AG04449 (cell line): ENCODE data around the gene HDC.

Experiments used
- CTCF ChIA-PET: fragments of 350-600 bp; formaldehyde crosslinking; extraction: SDS; loops from one replicate; lab custom pipeline; 2021; ENCODE audit warnings: antibody characterized with exemption; lab: Yijun Ruan, JAX
- POLR2A ChIA-PET: fragments of 400-600, 350-600 bp; formaldehyde crosslinking; extraction: SDS; loops from one replicate; lab custom pipeline; 2020; ENCODE audit warnings: antibody characterized with exemption, inconsistent platforms; lab: Yijun Ruan, JAX
- DNase-seq: peaks from one replicate; pipeline ENCODE4 v3.0.0-alpha.2; 2010; ENCODE audit warnings: low read depth, low spot score
- H3K4me3 ChIP-seq: 2 replicates; pipeline ENCODE4 v1.5.1; 2011; ENCODE audit warnings: low read depth, mild to moderate bottlenecking, control low read depth, low read length
- TF ChIP-seq, protein P1 (sequence below): IDR thresholded peaks from one replicate; pipeline ENCODE4 v1.5.1; 2011; ENCODE audit warnings: mild to moderate bottlenecking, moderate library complexity, low read length, control low read depth, inconsistent platforms; ENCODE audit not compliant: insufficient read depth; ENCODE audit errors: missing control alignments

Gene HDC

DNA sequence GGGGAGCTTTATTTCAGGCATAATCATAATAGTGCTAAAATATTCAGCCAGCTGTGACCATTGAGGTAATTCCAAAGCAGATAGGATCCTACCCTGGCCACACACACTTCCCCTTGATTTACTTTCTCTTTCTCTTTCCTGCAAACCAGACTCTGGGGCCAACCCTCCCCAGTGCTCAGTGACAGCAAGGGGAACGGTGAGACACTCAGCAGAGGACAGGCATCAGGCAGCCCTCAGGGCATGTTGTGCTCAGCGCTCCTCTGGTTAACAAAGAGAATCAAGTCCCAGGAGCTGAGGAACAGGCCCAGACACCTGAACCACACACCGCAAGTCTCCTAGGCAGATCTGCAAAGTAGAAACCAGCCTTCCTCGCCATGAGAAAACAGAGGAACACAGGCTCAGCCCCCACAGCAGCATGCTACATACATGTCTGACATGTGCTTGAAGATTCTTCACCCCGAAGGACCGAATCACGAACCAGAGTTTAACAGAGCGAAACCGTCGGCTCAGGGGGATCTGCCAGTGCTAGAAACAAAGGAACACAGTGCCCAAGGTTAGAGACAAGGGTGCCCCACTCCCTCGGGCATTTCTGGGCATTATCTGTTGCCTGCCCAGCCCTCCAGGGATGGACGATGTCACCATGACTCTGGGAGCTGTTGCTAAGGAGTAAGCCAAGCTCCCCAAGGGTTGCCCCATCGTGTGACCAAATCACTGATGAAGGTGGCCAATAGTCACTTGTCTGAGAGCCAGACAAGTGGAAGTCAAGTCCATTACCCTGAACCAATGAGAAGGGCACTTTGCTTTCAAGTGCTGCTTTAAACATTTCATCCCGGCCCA lies 17.5 kb downstream of the HDC start:
- TF ChIP-seq, protein P1, sequence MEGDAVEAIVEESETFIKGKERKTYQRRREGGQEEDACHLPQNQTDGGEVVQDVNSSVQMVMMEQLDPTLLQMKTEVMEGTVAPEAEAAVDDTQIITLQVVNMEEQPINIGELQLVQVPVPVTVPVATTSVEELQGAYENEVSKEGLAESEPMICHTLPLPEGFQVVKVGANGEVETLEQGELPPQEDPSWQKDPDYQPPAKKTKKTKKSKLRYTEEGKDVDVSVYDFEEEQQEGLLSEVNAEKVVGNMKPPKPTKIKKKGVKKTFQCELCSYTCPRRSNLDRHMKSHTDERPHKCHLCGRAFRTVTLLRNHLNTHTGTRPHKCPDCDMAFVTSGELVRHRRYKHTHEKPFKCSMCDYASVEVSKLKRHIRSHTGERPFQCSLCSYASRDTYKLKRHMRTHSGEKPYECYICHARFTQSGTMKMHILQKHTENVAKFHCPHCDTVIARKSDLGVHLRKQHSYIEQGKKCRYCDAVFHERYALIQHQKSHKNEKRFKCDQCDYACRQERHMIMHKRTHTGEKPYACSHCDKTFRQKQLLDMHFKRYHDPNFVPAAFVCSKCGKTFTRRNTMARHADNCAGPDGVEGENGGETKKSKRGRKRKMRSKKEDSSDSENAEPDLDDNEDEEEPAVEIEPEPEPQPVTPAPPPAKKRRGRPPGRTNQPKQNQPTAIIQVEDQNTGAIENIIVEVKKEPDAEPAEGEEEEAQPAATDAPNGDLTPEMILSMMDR: no peak
- DNase-seq: no peak
- POLR2A ChIA-PET: no interaction called here
- H3K4me3 ChIP-seq: no peak overlapping the region
- CTCF ChIA-PET: no interaction called here

DNA sequence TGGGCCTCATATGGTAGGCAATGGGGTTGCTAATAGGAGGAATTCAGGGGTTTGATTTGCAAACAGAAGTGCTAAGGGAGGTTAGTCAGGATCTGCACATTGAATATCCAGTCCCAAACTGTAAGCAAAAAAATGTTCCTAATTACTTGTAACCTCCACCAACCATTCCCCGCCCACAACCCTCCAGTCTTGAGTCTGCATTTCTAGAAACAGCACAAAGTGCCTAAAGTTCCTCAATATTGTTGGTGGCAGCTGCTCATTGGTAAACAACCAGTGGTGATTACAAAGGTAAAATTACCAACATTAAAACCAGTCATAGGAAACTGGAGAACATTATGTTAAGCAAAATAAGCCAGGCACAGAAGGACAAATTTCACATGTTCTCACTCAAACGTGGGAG lies 18.9 kb downstream of the HDC start:
- ChIA-PET POLR2A (no interaction called here), CTCF (no interaction called here)
- no peak for DNase-seq
- no peak overlapping the region for H3K4me3 ChIP-seq
- TF ChIP-seq, protein P1: no peak

DNA sequence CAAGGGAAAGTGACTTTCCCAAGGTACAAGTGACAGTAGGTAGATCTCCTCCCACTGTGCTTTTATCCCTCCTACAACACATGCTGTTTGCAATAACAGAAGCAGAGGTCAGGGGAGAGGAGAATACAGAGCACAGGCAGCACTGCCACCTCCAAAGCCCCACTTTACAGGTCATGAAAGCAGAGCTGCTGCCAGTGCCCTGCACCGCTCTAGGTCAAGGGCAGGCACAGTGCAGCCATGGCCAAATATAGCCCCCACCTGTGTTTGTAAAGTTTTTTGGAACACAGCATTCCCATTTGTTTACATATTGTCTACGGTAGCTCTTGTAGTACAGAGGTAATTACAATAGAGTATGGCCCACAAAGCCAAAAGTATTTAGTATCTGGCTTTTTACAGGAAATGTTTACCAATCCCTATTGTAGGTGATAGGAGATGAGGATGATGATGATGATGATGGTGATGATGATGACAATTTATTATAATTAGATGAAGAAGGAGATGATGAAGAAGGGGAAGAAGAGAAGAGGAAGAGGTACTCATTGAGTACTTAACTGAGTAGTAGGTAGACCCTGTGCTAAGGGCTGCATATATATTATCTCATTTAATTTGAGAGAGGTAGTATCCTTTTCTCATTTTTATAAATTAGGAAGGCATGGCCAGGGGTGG lies 20.4 kb downstream of the HDC start:
- DNase-seq: no peak
- TF ChIP-seq, protein P1: no peak
- POLR2A ChIA-PET: no interaction called here
- no peak overlapping the region for H3K4me3 ChIP-seq
- CTCF ChIA-PET: no interaction called here

GRCh38 chr15:50244153-50244552 lies 21.4 kb downstream of the HDC start:
- POLR2A ChIA-PET: no interaction called here
- DNase-seq: no peak
- no peak overlapping the region for H3K4me3 ChIP-seq
- CTCF ChIA-PET: no interaction called here
- TF ChIP-seq, protein P1: no peak

DNA sequence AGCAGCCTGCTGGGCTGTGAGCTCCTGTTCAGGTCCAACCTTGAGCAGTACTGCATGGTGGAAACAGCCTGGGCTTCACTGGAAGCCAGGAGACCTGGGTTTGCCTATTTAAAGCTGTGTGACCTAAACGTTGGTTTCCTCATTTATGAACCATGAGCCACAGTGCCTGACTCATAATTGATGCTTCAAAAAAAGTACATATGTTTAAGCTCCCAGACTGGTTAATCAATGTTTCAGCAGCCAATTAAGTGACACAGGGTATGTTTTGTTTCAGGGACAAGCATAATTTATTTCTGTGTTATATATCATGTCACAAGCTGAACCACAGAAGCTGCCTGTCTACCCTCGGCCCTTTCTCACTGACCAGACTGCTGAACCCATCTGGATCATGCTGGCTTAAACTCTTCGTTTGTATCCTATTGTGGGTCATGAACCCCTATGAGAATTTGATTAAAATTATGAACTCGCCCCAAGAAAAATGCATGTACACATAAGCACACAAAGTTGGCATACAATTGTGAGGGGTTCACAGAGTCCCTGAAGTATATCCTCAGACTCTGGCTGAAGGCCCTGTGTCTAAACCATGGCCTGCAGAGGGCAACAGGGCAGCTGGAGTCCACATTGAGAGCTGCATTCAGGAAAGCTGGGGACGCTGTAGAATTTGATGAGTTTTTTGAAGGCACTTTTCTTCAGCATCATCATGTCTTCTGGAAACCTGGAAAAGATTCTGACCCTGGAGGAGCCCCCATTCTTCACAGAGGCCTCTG lies 23.7 kb downstream of the HDC start:
- ChIA-PET CTCF (interaction anchor here (1.2 kb wide), 2 partner anchors 8 to 14 kb away, joined by 4 read pairs; no protein-coding TSS in a partner anchor), POLR2A (interaction anchor here (0.6 to 0.8 kb wide), 2 partner anchors 9 to 279 kb away, joined by 4 read pairs; no protein-coding TSS in a partner anchor)
- TF ChIP-seq, protein P1: no peak
- peak; percentile 12 for DNase-seq
- no peak overlapping the region for H3K4me3 ChIP-seq

DNA sequence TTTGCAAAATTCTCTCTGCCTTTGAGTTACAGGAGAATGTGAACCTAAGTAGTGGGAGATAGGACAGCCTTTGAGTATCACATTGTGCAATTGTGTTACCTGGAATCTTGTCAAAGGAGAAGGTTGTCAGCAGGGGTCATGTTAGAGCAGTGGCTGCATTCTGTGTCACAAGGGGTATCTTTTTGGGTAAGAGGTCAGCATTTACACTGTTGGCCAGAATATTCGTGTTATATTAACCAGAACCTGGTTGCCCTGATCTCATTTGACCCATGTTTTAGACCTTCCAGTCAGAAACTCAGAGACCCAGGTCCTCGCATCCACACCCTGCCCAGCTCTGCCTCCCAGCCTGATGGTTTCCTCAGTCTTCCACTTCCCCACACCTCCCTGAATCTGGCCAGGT lies 27.3 kb downstream of the HDC start:
- DNase-seq: no peak
- no peak overlapping the region for H3K4me3 ChIP-seq
- ChIA-PET CTCF (no interaction called here), POLR2A (no interaction called here)
- TF ChIP-seq, protein P1: no peak
